Right hindlimb (tissue), 1 donor: ENCODE results near the gene PSMD10.

Source experiments
- DNase-seq: peaks from one replicate; pipeline ENCODE4 v3.0.0-alpha.2; 2018

The PSMD10 gene

GRCh38 chrX:108071578-108071977 lies 19.8 kb downstream of the PSMD10 start:
- DNase-seq, result no peak

- no peak for DNase-seq
Observed at GRCh38 chrX:108070891-108071290, 20.5 kb downstream of the PSMD10 start.

GRCh38 chrX:108068121-108068520 lies 23.2 kb downstream of the PSMD10 start:
- DNase-seq, result no peak

- no peak for DNase-seq
Observed at GRCh38 chrX:108064613-108065012, 26.7 kb downstream of the PSMD10 start.

- no peak for DNase-seq
Observed at GRCh38 chrX:108064001-108064400, 27.3 kb downstream of the PSMD10 start.

- DNase-seq, result no peak
Observed at GRCh38 chrX:108059801-108060200, 31.5 kb downstream of the PSMD10 start.

- DNase-seq, result no peak
Observed at GRCh38 chrX:108055546-108055945, 35.8 kb downstream of the PSMD10 start.

- DNase-seq, result no peak
Observed at GRCh38 chrX:108053218-108053617, 38.1 kb downstream of the PSMD10 start.

GRCh38 chrX:108049649-108050048 lies 41.7 kb downstream of the PSMD10 start:
- DNase-seq, result no peak

- no peak for DNase-seq
Observed at GRCh38 chrX:108044554-108045256, 46.6 kb downstream of the PSMD10 start, which contains the start of gene VSIG1. Gene VSIG1, plus strand, starts transcription at chrX:108045065. Its CDS starts 66 bp downstream, at chrX:108045131.

GRCh38 chrX:108036298-108036973 lies 54.9 kb downstream of the PSMD10 start:
- no peak for DNase-seq

GRCh38 chrX:108034725-108035124 lies 56.6 kb downstream of the PSMD10 start:
- no peak for DNase-seq
